H1 (cell line): Measurements from ENCODE around the gene MCF2L. TPM values are rescaled to one million over a fixed set of nuclear protein-coding genes. Genes with fewer than 3 reads are reported as not detected.

ENCODE experiments used
- CTCF ChIA-PET: fragments of 300-600 bp; sonication (Branson Sonifier 250); formaldehyde crosslinking; loops from one replicate; lab custom pipeline; 2021; ENCODE audit not compliant: partially characterized antibody; lab: Charles Lee
- POLR2A ChIA-PET: fragments of 300-600 bp; sonication (Branson Sonifier 250); formaldehyde crosslinking; loops from one replicate; lab custom pipeline; 2021; ENCODE audit warnings: inconsistent platforms; ENCODE audit not compliant: partially characterized antibody; lab: Charles Lee
- DNase-seq, 2 experiments: peaks; one replicate each; pipeline versions ENCODE4 v3.0.0 to v3.0.0-alpha.2; 2010 to 2022; ENCODE audit warnings: low spot score in 2 of 2, low read depth in 1 of 2, mixed read lengths in 1 of 2
- FAIRE-seq: peaks from 2 replicates; lab custom pipeline; 2011; peaks lifted over from hg19 to GRCh38; lab: Jason Lieb, UNC
- H2AFZ ChIP-seq: 2 replicates; pipeline ENCODE4 v1.8.1; 2012; ENCODE audit warnings: low read length, inconsistent platforms
- H2AK5ac ChIP-seq: 2 replicates; pipeline ENCODE4 v1.6.1; 2013; ENCODE audit warnings: low read depth, low read length
- H2BK120ac ChIP-seq: replicated peaks from 2 replicates; pipeline ENCODE3; 2013; ENCODE audit warnings: low read depth, low read length, inconsistent platforms
- H2BK12ac ChIP-seq: 2 replicates; pipeline ENCODE4 v1.6.1; 2013; ENCODE audit warnings: low read depth, low read length
- H2BK15ac ChIP-seq: 2 replicates; pipeline ENCODE4 v1.6.1; 2013; ENCODE audit warnings: low read length
- H2BK20ac ChIP-seq: 2 replicates; pipeline ENCODE4 v1.6.1; 2013; ENCODE audit warnings: low read length
- H2BK5ac ChIP-seq: 2 replicates; pipeline ENCODE4 v1.6.1; 2013; ENCODE audit warnings: low read depth, low read length
- H3K14ac ChIP-seq: 2 replicates; pipeline ENCODE4 v1.6.1; 2013; ENCODE audit warnings: inconsistent platforms; ENCODE audit not compliant: insufficient read length
- H3K18ac ChIP-seq: 2 replicates; pipeline ENCODE4 v1.6.1; 2013; ENCODE audit warnings: low read length; ENCODE audit errors: extremely low read depth
- H3K23ac ChIP-seq: 2 replicates; pipeline ENCODE4 v1.6.1; 2013; ENCODE audit warnings: inconsistent platforms; ENCODE audit not compliant: insufficient read length
- H3K23me2 ChIP-seq: 2 replicates; pipeline ENCODE4 v1.6.1; 2013; ENCODE audit warnings: low read depth, low read length
- H3K27ac ChIP-seq: 2 replicates; pipeline ENCODE4 v1.6.1; 2011; ENCODE audit warnings: low read depth, low read length, inconsistent platforms
- H3K27me3 ChIP-seq, 4 experiments: replicated peaks in 1 of 4; 1 replicate in 1 of 4; 2 replicates in 3 of 4; pipeline versions ENCODE4 v1.6.1 to v1.8.1; 2011 to 2013; ENCODE audit warnings: low read length in 3 of 4, mild to moderate bottlenecking in 3 of 4, inconsistent platforms in 2 of 4, mixed read lengths in 2 of 4, moderate library complexity in 1 of 4; ENCODE audit not compliant: control insufficient read depth in 3 of 4, insufficient read depth in 3 of 4; ENCODE audit errors: extremely low read depth in 1 of 4
- H3K36me3 ChIP-seq, 4 experiments: 2 replicates each; pipeline versions ENCODE4 v1.6.1 to v1.8.1; 2011 to 2013; ENCODE audit warnings: mild to moderate bottlenecking in 4 of 4, low read length in 3 of 4, moderate library complexity in 2 of 4, control low read depth in 1 of 4, inconsistent platforms in 1 of 4; ENCODE audit not compliant: insufficient read depth in 4 of 4, control insufficient read depth in 2 of 4
- H3K4ac ChIP-seq: replicated peaks from 2 replicates; pipeline ENCODE3; 2013; ENCODE audit warnings: low read length, low read depth, mixed read lengths, inconsistent platforms; ENCODE audit not compliant: insufficient read length
- H3K4me1 ChIP-seq, 4 experiments: replicated peaks in 1 of 4; 1 replicate in 1 of 4; 2 replicates in 3 of 4; pipeline versions ENCODE4 v1.6.1 to v1.8.1; 2011 to 2013; ENCODE audit warnings: low read length in 3 of 4, inconsistent platforms in 2 of 4, mixed read lengths in 1 of 4; ENCODE audit not compliant: insufficient read depth in 4 of 4, control insufficient read depth in 3 of 4
- H3K4me2 ChIP-seq, 2 experiments: 2 replicates each; pipeline versions ENCODE4 v1.6.1 to v1.8.1; 2011 to 2013; ENCODE audit warnings: low read depth in 2 of 2, low read length in 2 of 2, control low read depth in 1 of 2, inconsistent platforms in 1 of 2, mild to moderate bottlenecking in 1 of 2; ENCODE audit not compliant: insufficient read depth in 1 of 2
- H3K4me3 ChIP-seq, 4 experiments: fragments of 200-600, 300-600 bp in 1 of 4; sonication (generic), shearing (Covaris generic), sonication (Bioruptor Twin) in 1 of 4; 2 replicates each; pipeline versions ENCODE4 v1.5.1 to v1.8.1; 2011 to 2016; ENCODE audit warnings: low read length in 4 of 4, low read depth in 3 of 4, control low read depth in 2 of 4, inconsistent platforms in 2 of 4, mild to moderate bottlenecking in 2 of 4, mixed read lengths in 1 of 4, moderate library complexity in 1 of 4; ENCODE audit not compliant: insufficient read depth in 2 of 4; ENCODE audit errors: extremely low read depth in 1 of 4
- H3K56ac ChIP-seq: replicated peaks from 2 replicates; pipeline ENCODE3; 2013; ENCODE audit warnings: low read depth, mild to moderate bottlenecking, mixed read lengths, low read length, inconsistent platforms; ENCODE audit not compliant: insufficient read length
- H3K79me1 ChIP-seq: 2 replicates; pipeline ENCODE4 v1.6.1; 2013; ENCODE audit warnings: low read depth, low read length, control low read depth
- H3K79me2 ChIP-seq, 2 experiments: 2 replicates each; pipeline versions ENCODE4 v1.6.1 to v1.8.1; 2012 to 2013; ENCODE audit warnings: low read length in 2 of 2, mild to moderate bottlenecking in 2 of 2, inconsistent platforms in 1 of 2; ENCODE audit not compliant: insufficient read depth in 2 of 2, control insufficient read depth in 1 of 2
- H3K9ac ChIP-seq, 4 experiments: replicated peaks in 1 of 4; 1 replicate in 1 of 4; 2 replicates in 3 of 4; pipeline versions ENCODE4 v1.6.1 to v1.8.1; 2011 to 2013; ENCODE audit warnings: low read depth in 3 of 4, low read length in 3 of 4, control low read depth in 2 of 4, mild to moderate bottlenecking in 2 of 4, moderate library complexity in 2 of 4, inconsistent platforms in 1 of 4; ENCODE audit errors: extremely low read depth in 1 of 4
- H3K9me3 ChIP-seq, 2 experiments: 2 replicates each; pipeline versions ENCODE4 v1.6.1 to v1.8.1; 2012 to 2013; ENCODE audit warnings: mild to moderate bottlenecking in 2 of 2, moderate library complexity in 2 of 2, control low read depth in 1 of 2, inconsistent platforms in 1 of 2, low read depth in 1 of 2, low read length in 1 of 2, mixed read lengths in 1 of 2; ENCODE audit not compliant: insufficient read depth in 2 of 2
- H4K20me1 ChIP-seq, 2 experiments: replicated peaks in 1 of 2; 2 replicates each; pipeline versions ENCODE3 to v1.8.1; 2011 to 2013; ENCODE audit warnings: inconsistent platforms in 2 of 2, low read length in 2 of 2, mild to moderate bottlenecking in 1 of 2; ENCODE audit not compliant: insufficient read depth in 2 of 2, control insufficient read depth in 1 of 2
- H4K5ac ChIP-seq: 2 replicates; pipeline ENCODE4 v1.6.1; 2013; ENCODE audit warnings: low read length, low read depth, mixed read lengths, inconsistent platforms; ENCODE audit not compliant: insufficient read length
- H4K8ac ChIP-seq: 2 replicates; pipeline ENCODE4 v1.8.0; 2013; ENCODE audit warnings: mild to moderate bottlenecking, moderate library complexity, low read length, inconsistent platforms; ENCODE audit not compliant: insufficient read depth; ENCODE audit errors: extremely low read depth
- H4K91ac ChIP-seq: replicated peaks from 2 replicates; pipeline ENCODE3; 2013; ENCODE audit warnings: low read length, mixed read lengths, inconsistent platforms; ENCODE audit not compliant: insufficient read length
- BCL11A ChIP-seq, 2 experiments: IDR thresholded peaks; one replicate each; pipeline ENCODE4 v1.6.1; 2011; ENCODE audit warnings: low read depth in 2 of 2, low read length in 2 of 2, mild to moderate bottlenecking in 2 of 2
- EGR1 ChIP-seq: IDR thresholded peaks from 2 replicates; pipeline ENCODE4 v1.6.1; 2011; ENCODE audit warnings: low read depth, low read length, borderline replicate concordance
- EP300 ChIP-seq, 2 experiments: IDR thresholded peaks; 1 replicate in 1 of 2; 2 replicates in 1 of 2; pipeline ENCODE4 v1.6.1; 2011 to 2012; ENCODE audit warnings: low read depth in 2 of 2, low read length in 2 of 2, mild to moderate bottlenecking in 2 of 2, borderline replicate concordance in 1 of 2, inconsistent platforms in 1 of 2, moderate library complexity in 1 of 2
- GABPA ChIP-seq: IDR thresholded peaks from 2 replicates; pipeline ENCODE4 v1.6.1; 2011; ENCODE audit warnings: mild to moderate bottlenecking, low read length, moderate library complexity, borderline replicate concordance; ENCODE audit not compliant: insufficient read depth
- JUND ChIP-seq: IDR thresholded peaks from 2 replicates; pipeline ENCODE4 v1.6.1; 2011; ENCODE audit warnings: mild to moderate bottlenecking, improper control_type of control experiment, low read length
- MAFK ChIP-seq: IDR thresholded peaks from 2 replicates; pipeline ENCODE4 v1.6.1; 2012; ENCODE audit warnings: low read depth, mild to moderate bottlenecking, improper control_type of control experiment, low read length
- POLR2AphosphoS5 ChIP-seq: IDR thresholded peaks from 2 replicates; pipeline ENCODE4 v1.6.1; 2011; ENCODE audit warnings: low read depth, low read length
- POU5F1 ChIP-seq: IDR thresholded peaks from 2 replicates; pipeline ENCODE4 v1.6.1; 2011; ENCODE audit warnings: low read depth, mild to moderate bottlenecking, low read length, moderate library complexity
- SIX5 ChIP-seq: IDR thresholded peaks from 2 replicates; pipeline ENCODE4 v1.6.1; 2011; ENCODE audit warnings: mild to moderate bottlenecking, low read depth, low read length
- SP1 ChIP-seq: IDR thresholded peaks from 2 replicates; pipeline ENCODE4 v1.6.1; 2011; ENCODE audit warnings: low read depth, low read length
- SP4 ChIP-seq: IDR thresholded peaks from 2 replicates; pipeline ENCODE4 v1.6.1; 2012; ENCODE audit warnings: low read length, inconsistent platforms
- SRF ChIP-seq: IDR thresholded peaks from 2 replicates; pipeline ENCODE4 v1.6.1; 2011; ENCODE audit warnings: mild to moderate bottlenecking, low read depth, low read length, moderate library complexity
- TEAD4 ChIP-seq: IDR thresholded peaks from 2 replicates; pipeline ENCODE4 v1.6.1; 2012; ENCODE audit warnings: low read depth, low read length, inconsistent platforms, mixed read lengths
- YY1 ChIP-seq: IDR thresholded peaks from 2 replicates; pipeline ENCODE4 v1.6.1; 2011; ENCODE audit warnings: low read depth, mild to moderate bottlenecking, low read length
- ZNF274 ChIP-seq: IDR thresholded peaks from 2 replicates; pipeline ENCODE4 v1.7.0; 2012; ENCODE audit warnings: low read length, borderline replicate concordance; ENCODE audit errors: extremely low read depth
- WGBS, 2 experiments: shearing (Covaris generic) in 1 of 2; methylation state at CpG; one replicate each; pipeline versions ENCODE4 v1.1.6 to v1.1.7; 2013 to 2015; ENCODE audit warnings: low lambda C conversion rate in 2 of 2, mixed read lengths in 2 of 2, inconsistent platforms in 1 of 2, low coverage in 1 of 2, missing lambda C conversion rate in 1 of 2; ENCODE audit not compliant: insufficient replicate concordance in 2 of 2, insufficient coverage in 1 of 2, insufficient read length in 1 of 2; ENCODE audit errors: extremely low coverage in 1 of 2, missing lambda C conversion rate in 1 of 2; 5-methylcytosine and 5-hydroxymethylcytosine counted together
- polyA plus RNA-seq, 7 experiments: library from polyadenylated mRNA; depleted of rRNA in 3 of 7; stranded (reverse) in 5 of 7; unstranded in 2 of 7; fragments of >200 nt in 5 of 7; fragments of 200-250 nt in 2 of 7; gene quantifications; 1 replicate in 5 of 7; 2 replicates in 1 of 7; 4 replicates in 1 of 7; pipeline versions ENCODE4 v1.2.1 to v1.2.3, GENCODE V29; 2011 to 2013; ENCODE audit warnings: missing spikeins in 2 of 7, mixed read lengths in 2 of 7
- total RNA-seq: library from RNA; stranded (reverse); fragmentation: NEBNext Ultra II Directional; extraction: Animal tissue kit (Norgen Biotek cat#: 25700); gene quantifications from 2 replicates; pipeline ENCODE4 v1.2.1, GENCODE V29; 2021

Gene MCF2L
- total and polyA plus RNA-seq, 2 of the 8 experiments (the other 6 are each of a cell fraction or from before 2014, with no cell fraction given) = 10.1 to 24.4 TPM

- POLR2A ChIA-PET = interaction anchor here (1.0 kb wide), 1 partner anchor 12 kb away, joined by 3 read pairs; no protein-coding TSS in a partner anchor
- Histone ChIP-seq H3K79me2 (no peaks in the 10 kb centered on the region), H3K4ac (no peak overlapping the region), H3K56ac (no peak overlapping the region), H2BK12ac (0 out of 2 replicates have a peak overlapping the region, but pooled peaks have one; percentile 93), H3K9ac (no peak overlapping the region), H3K14ac (no peak overlapping the region), H3K27ac (no peak overlapping the region), H3K4me1 (peaks cover 0 to 2% (median under 1%) of the 10 kb centered on the region in 4 experiments; a peak in 2 of 7 replicates), H3K4me3 (no peak overlapping the region), H3K23ac (no peak overlapping the region), H2BK15ac (no peak overlapping the region), H2BK20ac (no peak overlapping the region), H2AK5ac (no peak overlapping the region), H3K36me3 (no peaks in the 10 kb centered on the region), H4K20me1 (peaks cover 2 to 8% of the 10 kb centered on the region in 2 experiments), H3K23me2 (0 out of 2 replicates have a peak, but pooled peaks cover 2% of the 10 kb centered on the region), H2BK5ac (no peak overlapping the region; the same call in 1 of the 2 replicates), H3K4me2 (no peak overlapping the region), H4K91ac (no peak overlapping the region), H3K18ac (no peak overlapping the region), H4K5ac (no peak overlapping the region), H3K27me3 (no peaks in the 10 kb centered on the region; a peak in 1 of 7 replicates), H3K79me1 (no peaks in the 10 kb centered on the region), H3K9me3 (no peaks in the 10 kb centered on the region), H2AFZ (no peak overlapping the region), H4K8ac (no peak overlapping the region; the same call in 1 of the 2 replicates), H2BK120ac (no peak overlapping the region)
- WGBS, 2 experiments = 86% methylated on average over 7 of the region's 9 CpGs; no CpG with 5 or more reads in 1 of the 2 experiments
- CTCF ChIA-PET = interaction anchor here (0.8 to 1.4 kb wide), 4 partner anchors 9 to 67 kb away, joined by 3 to 8 read pairs (median 4); no protein-coding TSS in a partner anchor
- DNase-seq = no peak
- no peak for FAIRE-seq
- TF ChIP-seq SRF (no peak), ZNF274 (no peak), SIX5 (no peak), SP1 (no peak), POU5F1 (no peak), POLR2AphosphoS5 (no peak), EGR1 (no peak), GABPA (no peak), JUND (no peak), TEAD4 (no peak), MAFK (no peak), YY1 (no peak), SP4 (no peak), BCL11A (IDR thresholded peaks at IDR 0.05; ENCODE audit: low read depth in 2 of 2, low read length in 2 of 2) (no peak), EP300 (IDR thresholded peaks at IDR 0.05; ENCODE audit: borderline replicate concordance in 1 of 2, low read depth in 2 of 2, low read length in 2 of 2) (no peak)
These were observed 6.6 kb upstream of the MCF2L start for GRCh38 chr13:112962396-112962795.
